Measurements from ENCODE around the gene STOM. TPM values are rescaled to one million over a fixed set of nuclear protein-coding genes. Genes with fewer than 3 reads are reported as not detected.
A peak's percentile ranks its signal among the peaks of the same experiment; 100 is the strongest.
"Not testable (repeated sequence)": the region's sequence is repeated elsewhere in the genome, so short reads cannot be mapped to it uniquely, and the experiment has no call there.

STOM gene
- total RNA-seq, 1 experiment from 2014 or later, result 5.5 TPM

DNA sequence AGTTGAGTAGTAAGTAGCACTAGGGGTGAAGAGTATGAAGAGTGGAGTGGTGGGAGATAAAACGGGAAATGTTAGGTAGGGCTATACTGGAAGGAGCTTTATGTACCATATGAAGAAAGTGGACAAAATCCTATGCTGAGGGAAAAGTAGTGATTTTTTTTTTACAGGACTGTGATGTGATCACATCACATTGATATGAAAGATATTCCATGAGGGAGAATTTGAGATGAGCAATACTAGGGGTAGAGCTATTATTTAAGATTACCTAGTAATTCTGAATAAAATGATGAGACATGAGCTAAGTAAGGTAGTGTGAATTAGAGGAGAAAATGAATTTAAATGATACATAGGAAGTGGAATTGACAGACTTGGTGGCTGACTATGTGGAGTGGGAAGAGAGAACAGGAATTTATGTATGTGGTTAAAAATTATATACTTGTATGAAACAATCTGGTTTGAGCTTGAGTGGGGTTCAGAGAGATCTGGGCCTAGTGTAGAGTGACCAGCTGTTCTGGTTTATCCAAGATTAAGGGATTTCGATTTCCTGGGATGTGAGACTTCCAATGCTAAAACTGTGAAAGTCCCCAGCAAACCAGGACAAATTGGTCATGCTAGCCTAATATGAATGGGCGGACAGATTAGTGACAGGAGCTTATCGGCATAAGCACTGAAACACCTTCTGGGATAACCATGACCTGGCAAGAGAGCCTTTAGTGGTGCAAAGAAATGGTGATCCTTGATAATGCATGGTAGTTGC is 29.3 kb upstream of the STOM start:
- no peaks in the 10 kb centered on the region for H3F3A ChIP-seq (ENCODE audit: low read length, unreplicated experiment)
- H3K4me1 ChIP-seq (ENCODE audit: insufficient read depth, low read length), result no peaks in the 10 kb centered on the region
- BruUV-seq (replicated peaks), result no TSS peak
- POLR2A ChIA-PET (ENCODE audit: unreplicated experiment), result no interaction called here
- CTCF ChIA-PET, result interaction anchor here (0.6 to 1.0 kb wide), 3 partner anchors 23 to 120 kb away, joined by 3 to 4 read pairs (median 3); no protein-coding TSS in a partner anchor
- no peaks in the 10 kb centered on the region for H3K9me2 ChIP-seq (replicated peaks; ENCODE audit: low read length)
- no peaks in the 10 kb centered on the region for H3K36me3 ChIP-seq (ENCODE audit: low read depth, low read length)
- H3K79me2 ChIP-seq (ENCODE audit: low read length), result no peaks in the 10 kb centered on the region
- H3K27me3 ChIP-seq (ENCODE audit: low read length), result no peaks in the 10 kb centered on the region
- no peaks in the 10 kb centered on the region for H3K9me3 ChIP-seq (ENCODE audit: low read length)
- H3K4me2 ChIP-seq (ENCODE audit: low read length), result no peak overlapping the region
- no peak for ATAC-seq
- H4K20me1 ChIP-seq (ENCODE audit: low read length), result no peaks in the 10 kb centered on the region
- H2AFZ ChIP-seq (ENCODE audit: low read length), result no peak overlapping the region
- no peak overlapping the region for H3K27ac ChIP-seq (ENCODE audit: low read length)
- intact Hi-C loops (cut with micrococcal nuclease), result no loop called here
- no peak for TF ChIP-seq EZH2phosphoT487 (IDR thresholded peaks at IDR 0.05; ENCODE audit: borderline replicate concordance, low read length)
- TF ChIP-seq EZH2 (IDR thresholded peaks at IDR 0.05; ENCODE audit: low read length, unreplicated experiment), result no peak
- TF ChIP-seq, protein P1, sequence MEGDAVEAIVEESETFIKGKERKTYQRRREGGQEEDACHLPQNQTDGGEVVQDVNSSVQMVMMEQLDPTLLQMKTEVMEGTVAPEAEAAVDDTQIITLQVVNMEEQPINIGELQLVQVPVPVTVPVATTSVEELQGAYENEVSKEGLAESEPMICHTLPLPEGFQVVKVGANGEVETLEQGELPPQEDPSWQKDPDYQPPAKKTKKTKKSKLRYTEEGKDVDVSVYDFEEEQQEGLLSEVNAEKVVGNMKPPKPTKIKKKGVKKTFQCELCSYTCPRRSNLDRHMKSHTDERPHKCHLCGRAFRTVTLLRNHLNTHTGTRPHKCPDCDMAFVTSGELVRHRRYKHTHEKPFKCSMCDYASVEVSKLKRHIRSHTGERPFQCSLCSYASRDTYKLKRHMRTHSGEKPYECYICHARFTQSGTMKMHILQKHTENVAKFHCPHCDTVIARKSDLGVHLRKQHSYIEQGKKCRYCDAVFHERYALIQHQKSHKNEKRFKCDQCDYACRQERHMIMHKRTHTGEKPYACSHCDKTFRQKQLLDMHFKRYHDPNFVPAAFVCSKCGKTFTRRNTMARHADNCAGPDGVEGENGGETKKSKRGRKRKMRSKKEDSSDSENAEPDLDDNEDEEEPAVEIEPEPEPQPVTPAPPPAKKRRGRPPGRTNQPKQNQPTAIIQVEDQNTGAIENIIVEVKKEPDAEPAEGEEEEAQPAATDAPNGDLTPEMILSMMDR (conservative IDR thresholded peaks at IDR 0.05; ENCODE audit: low read depth, low read length), result no peak
- no peak overlapping the region for H3K9ac ChIP-seq (ENCODE audit: low read length)
- DNase-seq, result no peak
- no peak overlapping the region for H3K4me3 ChIP-seq (ENCODE audit: low read length)

DNA sequence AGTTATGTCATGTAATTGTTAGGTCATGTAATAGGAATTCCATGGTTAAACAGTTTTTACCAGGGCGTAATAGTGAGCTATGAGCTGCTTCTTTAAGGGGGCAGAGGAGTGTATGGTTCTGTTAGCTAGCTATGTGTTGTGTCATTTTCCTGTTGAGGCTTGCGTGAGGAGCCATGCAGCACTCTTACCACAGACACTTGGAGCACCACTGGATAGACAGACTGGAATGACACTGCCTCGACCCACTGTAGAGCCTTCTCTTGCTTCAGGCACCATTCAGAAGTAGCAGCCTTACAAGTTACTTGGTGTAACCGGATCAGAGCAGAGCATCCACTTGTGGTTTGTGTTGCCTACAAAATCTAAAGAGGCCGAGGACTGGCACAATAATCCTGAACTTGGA is 28.3 kb upstream of the STOM start:
- Histone ChIP-seq H3K27me3 (ENCODE audit: low read length) (no peaks in the 10 kb centered on the region), H2AFZ (ENCODE audit: low read length) (no peak overlapping the region), H4K20me1 (ENCODE audit: low read length) (no peaks in the 10 kb centered on the region), H3K27ac (ENCODE audit: low read length) (no peak overlapping the region), H3K36me3 (ENCODE audit: low read depth, low read length) (no peaks in the 10 kb centered on the region), H3K79me2 (ENCODE audit: low read length) (no peaks in the 10 kb centered on the region), H3K9ac (ENCODE audit: low read length) (no peak overlapping the region), H3F3A (ENCODE audit: low read length, unreplicated experiment) (no peaks in the 10 kb centered on the region), H3K9me2 (replicated peaks; ENCODE audit: low read length) (no peaks in the 10 kb centered on the region), H3K4me1 (ENCODE audit: insufficient read depth, low read length) (no peaks in the 10 kb centered on the region; the same call in 1 of the 2 replicates), H3K4me3 (ENCODE audit: low read length) (no peak overlapping the region), H3K4me2 (ENCODE audit: low read length) (no peak overlapping the region), H3K9me3 (ENCODE audit: low read length) (no peaks in the 10 kb centered on the region)
- ChIA-PET CTCF (interaction anchor here (0.5 kb wide), 1 partner anchor 79 kb away, joined by 3 read pairs; no protein-coding TSS in a partner anchor), POLR2A (ENCODE audit: unreplicated experiment) (no interaction called here)
- no peak for ATAC-seq
- intact Hi-C loops (cut with micrococcal nuclease), result no loop called here
- peak; percentile 48 for DNase-seq
- BruUV-seq (replicated peaks), result no TSS peak
- TF ChIP-seq, protein P1 (conservative IDR thresholded peaks at IDR 0.05; ENCODE audit: low read depth, low read length), result no peak
- TF ChIP-seq EZH2phosphoT487 (IDR thresholded peaks at IDR 0.05; ENCODE audit: borderline replicate concordance, low read length) (no peak), EZH2 (IDR thresholded peaks at IDR 0.05; ENCODE audit: low read length, unreplicated experiment) (no peak)

DNA sequence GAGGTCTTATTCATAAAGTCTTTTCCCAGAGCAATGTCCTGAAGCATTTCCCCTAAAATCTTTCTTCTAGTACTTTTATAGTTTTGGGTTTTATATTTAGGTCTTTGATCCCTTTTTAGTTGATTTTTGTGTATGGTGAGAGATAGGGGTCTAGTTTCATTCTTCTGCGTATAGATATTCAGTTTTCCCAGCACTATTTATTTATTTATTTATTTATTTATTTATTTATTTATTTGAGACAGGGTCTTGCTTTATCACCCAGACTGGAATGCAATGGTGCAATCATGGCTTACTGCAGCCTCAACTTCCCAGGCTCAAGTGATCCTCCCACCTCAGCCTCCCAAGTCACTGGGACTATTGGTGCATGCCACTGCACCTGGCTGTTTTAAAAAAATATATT is 27.2 kb upstream of the STOM start:
- H3K27me3 ChIP-seq (ENCODE audit: low read length); H3K9me2 ChIP-seq (replicated peaks; ENCODE audit: low read length); H3F3A ChIP-seq (ENCODE audit: low read length, unreplicated experiment); H3K27ac ChIP-seq (ENCODE audit: low read length); intact Hi-C loops (cut with micrococcal nuclease); H3K36me3 ChIP-seq (ENCODE audit: low read depth, low read length); H3K4me2 ChIP-seq (ENCODE audit: low read length); H4K20me1 ChIP-seq (ENCODE audit: low read length); BruUV-seq (replicated peaks); H3K4me1 ChIP-seq (ENCODE audit: insufficient read depth, low read length); DNase-seq; H2AFZ ChIP-seq (ENCODE audit: low read length); CTCF ChIA-PET; POLR2A ChIA-PET (ENCODE audit: unreplicated experiment); ATAC-seq; H3K9me3 ChIP-seq (ENCODE audit: low read length); H3K79me2 ChIP-seq (ENCODE audit: low read length); H3K9ac ChIP-seq (ENCODE audit: low read length); H3K4me3 ChIP-seq (ENCODE audit: low read length): not testable (repeated sequence)
